HepG2 (cell line): ENCODE measurements around the gene SYNJ2. TPM values are rescaled to one million over a fixed set of nuclear protein-coding genes. Genes with fewer than 3 reads are reported as not detected.
A peak's percentile ranks its signal among the peaks of the same experiment; 100 is the strongest.

Experiments
- ATAC-seq: fragments of 200-7000 bp; cut with Tn5 transposase; 3 replicates; pipeline ENCODE4 v1.9.1; 2020; ENCODE audit warnings: mild to moderate bottlenecking, moderate library complexity
- BruUV-seq: library from RNA; stranded (reverse); fragments of 400-500 nt; replicated peaks from 2 replicates; lab custom pipeline; 2021; lab: Mats Ljungman, UMichigan
- CTCF ChIA-PET: fragments of 300-600 bp; formaldehyde crosslinking; extraction: SDS; loops from one replicate; lab custom pipeline; 2021; ENCODE audit warnings: low total read pairs, inconsistent platforms, low intra/inter-chr PET ratio; lab: Yijun Ruan, JAX
- POLR2A ChIA-PET: fragments of 350-600 bp; sonication (Branson Sonifier 250); formaldehyde crosslinking; loops from one replicate; lab custom pipeline; 2020; ENCODE audit warnings: antibody characterized with exemption, inconsistent platforms; lab: Yijun Ruan, JAX
- DNase-seq: peaks from one replicate; pipeline ENCODE4 v3.0.0-alpha.2; 2015; ENCODE audit warnings: low spot score
- FAIRE-seq: peaks from 3 replicates; lab custom pipeline; 2011; peaks lifted over from hg19 to GRCh38; lab: Jason Lieb, UNC
- H2AFZ ChIP-seq: one replicate; pipeline ENCODE4 v1.6.1; 2011; ENCODE audit warnings: low read length, inconsistent platforms
- H3K27ac ChIP-seq: fragments of 300-600 bp; 3 replicates; pipeline ENCODE4 v1.8.0; 2011; ENCODE audit warnings: mixed run types, mild to moderate bottlenecking, mixed read lengths, low read length, inconsistent platforms; ENCODE audit not compliant: insufficient read depth; ENCODE audit errors: extremely low read length
- H3K27me3 ChIP-seq, 2 experiments: fragments of 200-600 bp in 1 of 2; 2 replicates in 1 of 2; 3 replicates in 1 of 2; pipeline versions ENCODE4 v1.6.0 to v1.8.0; 2011; ENCODE audit warnings: low read length in 2 of 2, mild to moderate bottlenecking in 2 of 2, moderate library complexity in 2 of 2, inconsistent platforms in 1 of 2; ENCODE audit not compliant: insufficient read depth in 2 of 2, control insufficient read depth in 1 of 2
- H3K36me3 ChIP-seq, 2 experiments: fragments of 200-600 bp in 1 of 2; replicated peaks in 1 of 2; 2 replicates in 1 of 2; 3 replicates in 1 of 2; pipeline versions ENCODE4 v1.5.1 to v1.8.0; 2011; ENCODE audit warnings: low read length in 2 of 2, inconsistent platforms in 1 of 2; ENCODE audit not compliant: insufficient read depth in 2 of 2, control insufficient read depth in 1 of 2
- H3K4me1 ChIP-seq: 2 replicates; pipeline ENCODE4 v1.5.1; 2012; ENCODE audit warnings: low read length, inconsistent platforms; ENCODE audit not compliant: insufficient read depth
- H3K4me2 ChIP-seq: 2 replicates; pipeline ENCODE4 v1.6.0; 2011; ENCODE audit warnings: low read depth, low read length, inconsistent platforms
- H3K4me3 ChIP-seq, 3 experiments: fragments of 200-600 bp in 1 of 3; sonication (generic), shearing (Covaris generic) in 1 of 3; replicated peaks in 1 of 3; 2 replicates each; pipeline ENCODE4 v1.5.1; 2011 to 2016; ENCODE audit warnings: low read length in 3 of 3, inconsistent platforms in 2 of 3, low read depth in 2 of 3, mild to moderate bottlenecking in 2 of 3, control low read depth in 1 of 3, mixed read lengths in 1 of 3; ENCODE audit not compliant: insufficient read depth in 1 of 3
- H3K79me2 ChIP-seq: one replicate; pipeline ENCODE4 v1.6.1; 2011; ENCODE audit warnings: low read length, inconsistent platforms; ENCODE audit not compliant: insufficient read depth
- H3K9ac ChIP-seq: 2 replicates; pipeline ENCODE4 v1.6.0; 2011; ENCODE audit warnings: mild to moderate bottlenecking, low read depth, low read length, inconsistent platforms; ENCODE audit not compliant: insufficient read depth
- H3K9me3 ChIP-seq: 2 replicates; pipeline ENCODE4 v1.5.1; 2012; ENCODE audit warnings: mild to moderate bottlenecking, low read length
- H4K20me1 ChIP-seq: 2 replicates; pipeline ENCODE4 v1.6.0; 2011; ENCODE audit warnings: inconsistent platforms, mild to moderate bottlenecking, low read length, moderate library complexity; ENCODE audit not compliant: insufficient read depth
- ATF7 ChIP-seq, 2 experiments: fragments of 450-650 bp in 1 of 2; sonication (generic) in 1 of 2; formaldehyde crosslinking in 1 of 2; IDR thresholded peaks; 2 replicates each; pipeline versions ENCODE4 v1.4.0 to v1.6.1; 2016 to 2020; ENCODE audit warnings: antibody characterized with exemption in 1 of 2, mild to moderate bottlenecking in 1 of 2, missing genetic modification reagents in 1 of 2
- CEBPG ChIP-seq: IDR thresholded peaks from 2 replicates; pipeline ENCODE4 v1.6.1; 2016
- CREB1 ChIP-seq, 2 experiments: fragments of 450-650 bp in 1 of 2; IDR thresholded peaks; 2 replicates each; pipeline ENCODE4 v1.6.1; 2016 to 2017; ENCODE audit warnings: control low read depth in 1 of 2, mild to moderate bottlenecking in 1 of 2, missing compliant biosample characterization in 1 of 2, missing genetic modification characterization in 1 of 2
- RFX1 ChIP-seq: fragments of 450-650 bp; IDR thresholded peaks from 2 replicates; pipeline ENCODE4 v1.6.1; 2017
- U2AF1 ChIP-seq: fragments of 200-400 bp; formaldehyde crosslinking; optimal IDR thresholded peaks from 2 replicates; pipeline ENCODE3; 2017; ENCODE audit warnings: mild to moderate bottlenecking, low read depth, low read length
- ZMYM2 ChIP-seq: sonication (generic); formaldehyde crosslinking; IDR thresholded peaks from 2 replicates; pipeline ENCODE4 v1.8.0; 2022; ENCODE audit warnings: mild to moderate bottlenecking, missing genetic modification reagents
- ZNF644 ChIP-seq: IDR thresholded peaks from 2 replicates; pipeline ENCODE4 v1.6.1; 2016; ENCODE audit warnings: low read depth
- WGBS: methylation state at CpG from one replicate; pipeline ENCODE4 v1.1.6; 2017; ENCODE audit warnings: low lambda C conversion rate; 5-methylcytosine and 5-hydroxymethylcytosine counted together
- in situ Hi-C: cut with HindIII; loops from 2 replicates; pipeline ENCODE4 v1.10.0; 2017; ENCODE audit warnings: low pct_unique_long_range_greater_than_20kb; ENCODE audit not compliant: extremely low pct_ligation_motif_present
- intact Hi-C: fragments of 100-400 bp; cut with micrococcal nuclease; formaldehyde crosslinking; loops from one replicate; pipeline ENCODE4 v1.10.0; 2022; ENCODE audit not compliant: unreplicated experiment
- polyA plus RNA-seq, 8 experiments: library from polyadenylated mRNA; depleted of rRNA in 3 of 8; stranded (reverse) in 7 of 8; unstranded in 1 of 8; fragments of >200 nt; fragmentation: Illumina TruSeq in 4 of 8; extraction: Trizol in 4 of 8; gene quantifications; 2 replicates each; pipeline versions ENCODE4 v1.2.1 to v1.2.3, GENCODE V29; 2011 to 2016; ENCODE audit warnings: low read depth in 4 of 8, missing spikeins in 1 of 8, mixed read lengths in 1 of 8; ENCODE audit not compliant: insufficient read depth in 1 of 8
- total RNA-seq, 5 experiments: library from RNA; depleted of rRNA; stranded (reverse); fragments of >200 nt; fragmentation: Illumina TruSeq; extraction: Trizol; gene quantifications; 2 replicates each; pipeline ENCODE4 v1.2.3, GENCODE V29; 2016; ENCODE audit warnings: low read depth in 1 of 5
- TF ChIP-seq, protein P1 (sequence below): sonication (generic); formaldehyde crosslinking; IDR thresholded peaks from 2 replicates; pipeline ENCODE4 v1.4.0; 2020; ENCODE audit warnings: mild to moderate bottlenecking, missing genetic modification reagents
- TF ChIP-seq, protein P2 (sequence below): sonication (generic); formaldehyde crosslinking; IDR thresholded peaks from 2 replicates; pipeline ENCODE4 v1.4.0; 2020; ENCODE audit warnings: missing genetic modification reagents; ENCODE audit errors: not compliant biosample characterization

Gene SYNJ2
- total and polyA plus RNA-seq, 2 of the 13 experiments (the other 11 are each of a cell fraction or from before 2014, with no cell fraction given) = 39.1 to 57.6 TPM

DNA sequence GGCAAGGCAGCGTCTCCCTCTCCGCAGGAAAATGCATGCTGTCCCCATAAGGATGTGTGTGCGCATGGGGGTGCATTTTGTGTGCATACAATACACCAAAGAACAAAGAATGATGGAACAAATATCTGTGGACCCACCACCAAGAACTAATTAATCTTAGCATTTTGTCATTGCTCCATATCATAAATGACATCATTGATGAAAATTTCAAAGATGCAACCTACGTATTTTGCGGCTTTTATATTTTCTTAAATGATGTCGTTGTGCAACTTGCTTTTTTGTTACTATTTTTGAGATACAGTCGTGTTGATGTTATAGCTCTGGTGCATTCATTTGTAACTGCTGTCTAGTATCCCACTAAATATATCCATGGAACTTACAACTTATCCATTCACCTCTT lies 96.7 kb downstream of the SYNJ2 start:
- H3K27ac ChIP-seq = no peak overlapping the region
- intact Hi-C loops (loop anchor here (10.0 kb wide), 1 partner anchor 124 kb away; no protein-coding TSS in a partner anchor), in situ Hi-C loops (no loop called here)
- peaks cover 58 to 87% of the 10 kb centered on the region in 2 experiments for H3K36me3 ChIP-seq
- no TSS peak for BruUV-seq
- DNase-seq (no peak), ATAC-seq (no peak), FAIRE-seq (no peak)
- H3K9me3 ChIP-seq = no peaks in the 10 kb centered on the region
- H3K27me3 ChIP-seq = no peaks in the 10 kb centered on the region
- H4K20me1 ChIP-seq = no peaks in the 10 kb centered on the region
- WGBS = 87% methylated on average over 7 of the region's 7 CpGs
- H3K4me1 ChIP-seq = no peaks in the 10 kb centered on the region
- ChIA-PET CTCF (no interaction called here), POLR2A (no interaction called here)
- TF ChIP-seq ATF7 (IDR thresholded peaks at IDR 0.05) = peak; percentile 84
- TF ChIP-seq ATF7 (CRISPR knock-in tag; IDR thresholded peaks at IDR 0.05) = no peak
- 0 out of 2 replicates have a peak, but pooled peaks have one; percentile 22 for TF ChIP-seq CREB1 (IDR thresholded peaks at IDR 0.05)
- no peak for TF ChIP-seq CREB1 (CRISPR knock-in tag; IDR thresholded peaks at IDR 0.05)
- TF ChIP-seq, protein P1, sequence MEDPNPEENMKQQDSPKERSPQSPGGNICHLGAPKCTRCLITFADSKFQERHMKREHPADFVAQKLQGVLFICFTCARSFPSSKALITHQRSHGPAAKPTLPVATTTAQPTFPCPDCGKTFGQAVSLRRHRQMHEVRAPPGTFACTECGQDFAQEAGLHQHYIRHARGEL (CRISPR knock-in tag) = no peak
- no peaks in the 10 kb centered on the region for H3K79me2 ChIP-seq
- no peak overlapping the region for H3K4me2 ChIP-seq
- H3K4me3 ChIP-seq = no peak overlapping the region
- H3K9ac ChIP-seq = no peak overlapping the region
- no peak overlapping the region for H2AFZ ChIP-seq

DNA sequence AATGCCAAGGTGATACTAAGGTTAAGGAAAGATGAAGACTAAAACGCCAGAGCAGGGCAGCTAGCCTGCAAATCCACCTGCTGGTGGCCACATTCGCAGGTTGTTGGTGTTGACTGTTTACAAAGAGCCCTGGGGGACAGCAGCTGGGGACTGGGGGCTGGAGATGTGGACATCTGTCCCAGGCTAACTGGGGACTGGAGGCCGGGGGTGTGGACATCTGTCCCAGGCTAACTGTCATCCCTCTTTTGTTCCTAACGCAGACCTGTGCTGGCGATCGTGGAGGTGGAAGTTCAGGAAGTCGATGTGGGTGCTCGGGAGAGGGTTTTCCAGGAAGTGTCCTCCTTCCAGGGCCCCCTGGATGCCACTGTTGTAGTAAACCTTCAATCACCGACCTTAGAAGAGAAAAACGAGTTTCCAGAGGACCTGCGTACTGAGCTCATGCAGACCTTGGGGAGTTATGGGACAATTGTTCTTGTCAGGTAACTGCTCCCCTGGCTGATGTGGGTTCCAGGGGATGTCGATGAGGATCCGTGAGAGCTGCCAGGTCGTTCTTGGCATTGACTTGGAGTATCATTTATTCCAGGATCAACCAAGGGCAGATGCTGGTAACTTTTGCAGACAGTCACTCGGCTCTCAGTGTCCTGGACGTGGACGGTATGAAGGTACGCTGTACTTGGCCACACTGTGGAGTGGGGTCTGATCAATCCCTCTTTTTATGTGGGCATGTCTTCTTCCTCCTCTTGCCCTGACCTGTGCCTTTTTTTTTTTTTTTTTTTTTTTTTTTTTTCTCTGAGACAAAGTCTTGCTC lies 99.4 kb downstream of the SYNJ2 start:
- intact Hi-C loops = no loop called here
- BruUV-seq = no TSS peak
- Histone ChIP-seq H3K79me2 (no peaks in the 10 kb centered on the region), H2AFZ (no peak overlapping the region), H3K27me3 (no peaks in the 10 kb centered on the region), H3K4me3 (no peak overlapping the region), H3K9me3 (no peaks in the 10 kb centered on the region), H3K4me1 (no peaks in the 10 kb centered on the region), H3K4me2 (no peak overlapping the region), H3K36me3 (peaks cover 68 to 90% of the 10 kb centered on the region in 2 experiments), H3K9ac (no peak overlapping the region), H4K20me1 (no peaks in the 10 kb centered on the region)
- FAIRE-seq (no peak), DNase-seq (no peak), ATAC-seq (no peak)
- CTCF ChIA-PET = no interaction called here
- POLR2A ChIA-PET = interaction anchor here (0.5 kb wide), 1 partner anchor 78 kb away, joined by 3 read pairs; no protein-coding TSS in a partner anchor
- in situ Hi-C loops = no loop called here
- whole genome bisulfite sequencing = 92% methylated on average over 18 of the region's 18 CpGs
- TF ChIP-seq RFX1 = no peak
- TF ChIP-seq ZMYM2 (CRISPR knock-in tag) = no peak
- TF ChIP-seq, protein P1 (CRISPR knock-in tag) = no peak
- TF ChIP-seq, protein P2, sequence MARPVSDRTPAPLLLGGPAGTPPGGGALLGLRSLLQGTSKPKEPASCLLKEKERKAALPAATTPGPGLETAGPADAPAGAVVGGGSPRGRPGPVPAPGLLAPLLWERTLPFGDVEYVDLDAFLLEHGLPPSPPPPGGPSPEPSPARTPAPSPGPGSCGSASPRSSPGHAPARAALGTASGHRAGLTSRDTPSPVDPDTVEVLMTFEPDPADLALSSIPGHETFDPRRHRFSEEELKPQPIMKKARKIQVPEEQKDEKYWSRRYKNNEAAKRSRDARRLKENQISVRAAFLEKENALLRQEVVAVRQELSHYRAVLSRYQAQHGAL (CRISPR knock-in tag) = no peak
- no peak for TF ChIP-seq U2AF1
- TF ChIP-seq ZNF644 = no peak
- TF ChIP-seq CEBPG = no peak
- TF ChIP-seq, all 625 proteins: peak for 0
- no peak overlapping the region for H3K27ac ChIP-seq
